Measurements from ENCODE around the gene NECAB3. TPM values are rescaled to one million over a fixed set of nuclear protein-coding genes. Genes with fewer than 3 reads are reported as not detected.

Gene NECAB3
- total RNA-seq, 2 experiments from 2014 or later, result 48.2 to 54.3 TPM

GRCh38 chr20:33629533-33629932 is 44.7 kb downstream of the NECAB3 start:
- H3K9me3 Mint-ChIP-seq, result no peaks in the 10 kb centered on the region
- no peak overlapping the region for H3K27ac Mint-ChIP-seq
- no peak for DNase-seq
- POLR2A ChIA-PET, result no interaction called here
- peaks cover 12% of the 10 kb centered on the region for H3K4me1 Mint-ChIP-seq
- H3K27me3 Mint-ChIP-seq, result no peaks in the 10 kb centered on the region
- no peak overlapping the region for H3K4me3 Mint-ChIP-seq
- CTCF ChIA-PET, result no interaction called here
- peaks cover 47% of the 10 kb centered on the region for H3K36me3 Mint-ChIP-seq (ENCODE audit: low read depth)

- Mint-ChIP-seq H3K27me3 (no peaks in the 10 kb centered on the region), H3K4me3 (no peak overlapping the region), H3K4me1 (peaks cover 13% of the 10 kb centered on the region), H3K36me3 (ENCODE audit: low read depth) (peaks cover 54% of the 10 kb centered on the region), H3K9me3 (no peaks in the 10 kb centered on the region), H3K27ac (no peak overlapping the region)
- POLR2A ChIA-PET, result no interaction called here
- CTCF ChIA-PET, result no interaction called here
- DNase-seq, result no peak
Observed at GRCh38 chr20:33627577-33628216, 46.5 kb downstream of the NECAB3 start.

DNA sequence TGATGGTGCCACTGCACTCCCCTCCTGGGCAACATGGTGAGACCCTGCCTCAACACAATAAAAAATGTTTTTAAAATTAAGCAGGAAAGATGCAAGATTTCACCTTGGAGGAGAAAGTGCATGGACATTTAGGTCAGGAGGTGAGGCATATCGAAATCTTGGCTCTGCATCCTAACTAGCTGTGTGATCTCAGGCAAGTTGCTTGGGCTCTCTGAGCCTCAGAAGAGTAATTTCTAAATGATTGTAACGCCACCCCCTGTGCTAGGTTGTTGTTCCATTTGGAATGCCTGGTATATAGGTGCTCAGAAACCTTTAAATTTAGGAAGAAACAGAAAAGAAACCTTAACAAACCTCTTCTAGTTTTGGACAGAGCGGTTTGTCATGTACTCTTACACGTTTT is 48.0 kb downstream of the NECAB3 start:
- Mint-ChIP-seq H3K9me3 (no peaks in the 10 kb centered on the region), H3K36me3 (ENCODE audit: low read depth) (peaks cover 58% of the 10 kb centered on the region), H3K27ac (peak overlapping the region; percentile 25), H3K27me3 (no peaks in the 10 kb centered on the region), H3K4me3 (no peak overlapping the region), H3K4me1 (peaks cover 13% of the 10 kb centered on the region)
- CTCF ChIA-PET, result interaction anchor here (1.4 kb wide), 1 partner anchor 10 kb away, joined by 5 read pairs; no protein-coding TSS in a partner anchor
- POLR2A ChIA-PET, result no interaction called here
- DNase-seq, result no peak

- Mint-ChIP-seq H3K4me3 (no peak overlapping the region), H3K36me3 (ENCODE audit: low read depth) (peaks cover 48% of the 10 kb centered on the region), H3K27me3 (no peaks in the 10 kb centered on the region), H3K9me3 (no peaks in the 10 kb centered on the region), H3K4me1 (peaks cover 13% of the 10 kb centered on the region), H3K27ac (peak overlapping the region; percentile 43)
- CTCF ChIA-PET, result no interaction called here
- POLR2A ChIA-PET, result no interaction called here
- DNase-seq, result no peak
Observed at GRCh38 chr20:33624399-33624798, 49.8 kb downstream of the NECAB3 start.

DNA sequence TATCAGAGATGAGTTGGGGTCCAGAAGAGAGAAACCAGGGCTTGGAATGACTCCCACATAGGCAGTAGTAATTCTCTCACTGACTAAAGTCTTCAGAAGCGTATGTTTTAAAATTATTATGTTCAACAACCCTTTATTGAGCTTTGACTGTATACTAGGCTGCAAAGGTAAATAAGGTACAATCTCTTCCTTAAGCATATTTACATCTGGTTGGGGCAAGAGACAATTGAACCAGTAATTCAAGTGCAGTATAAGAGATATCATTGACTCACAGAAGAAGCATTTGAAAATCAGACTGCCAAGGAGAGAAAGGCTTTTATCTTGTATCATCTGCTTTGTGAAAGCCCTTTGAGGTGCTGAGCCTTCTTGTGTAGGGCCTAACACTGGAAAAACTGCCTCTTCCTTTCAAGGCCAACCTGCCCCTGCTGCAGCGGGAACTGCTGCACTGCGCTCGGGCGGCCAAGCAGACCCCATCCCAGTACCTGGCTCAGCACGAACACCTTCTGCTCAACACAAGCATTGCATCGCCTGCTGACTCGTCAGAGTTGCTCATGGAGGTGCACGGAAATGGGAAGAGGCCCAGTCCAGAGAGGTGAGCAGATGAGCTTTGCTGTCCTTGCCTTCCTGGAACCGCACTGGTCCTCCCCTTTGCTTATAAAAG is 51.4 kb downstream of the NECAB3 start:
- Mint-ChIP-seq H3K27me3 (no peaks in the 10 kb centered on the region), H3K27ac (no peak overlapping the region), H3K4me3 (no peak overlapping the region), H3K36me3 (ENCODE audit: low read depth) (peaks cover 39% of the 10 kb centered on the region), H3K4me1 (peaks cover 13% of the 10 kb centered on the region), H3K9me3 (no peaks in the 10 kb centered on the region)
- DNase-seq, result no peak
- ChIA-PET CTCF (interaction anchor here (0.6 to 1.7 kb wide), 2 partner anchors 9 to 15 kb away, joined by 3 to 4 read pairs; no protein-coding TSS in a partner anchor), POLR2A (no interaction called here)

GRCh38 chr20:33621717-33622400 is 52.4 kb downstream of the NECAB3 start:
- no peak overlapping the region for H3K4me3 Mint-ChIP-seq

DNA sequence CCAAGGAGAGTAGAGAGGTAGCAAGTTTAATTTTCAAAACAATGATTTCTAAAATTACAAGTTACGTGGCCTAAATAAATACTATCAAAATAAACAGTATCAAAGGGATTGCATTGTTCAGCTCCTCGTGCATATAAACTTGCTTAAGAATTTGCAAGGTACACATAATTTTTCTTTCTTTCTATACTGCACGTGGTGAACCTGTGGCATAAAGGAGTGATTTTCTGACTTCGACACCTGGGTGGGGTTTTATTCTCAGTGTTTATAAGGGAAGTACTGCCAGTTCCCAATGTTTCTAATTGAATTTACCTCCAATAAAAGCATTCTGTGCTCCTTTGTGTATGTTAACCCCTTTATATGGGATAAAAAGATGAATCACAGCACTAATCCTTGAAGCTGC is 62.2 kb downstream of the NECAB3 start:
- H3K4me3 Mint-ChIP-seq, result no peak overlapping the region

More at GRCh38 chr20:33621717-33622400, 52.4 kb downstream of the NECAB3 start:
- Mint-ChIP-seq H3K27ac (no peak overlapping the region), H3K27me3 (no peaks in the 10 kb centered on the region), H3K4me1 (peaks cover 13% of the 10 kb centered on the region), H3K36me3 (ENCODE audit: low read depth) (peaks cover 39% of the 10 kb centered on the region), H3K9me3 (no peaks in the 10 kb centered on the region)
- ChIA-PET POLR2A (no interaction called here), CTCF (interaction anchor here (1.7 kb wide), 1 partner anchor 16 kb away, joined by 3 read pairs; no protein-coding TSS in a partner anchor)
- no peak for DNase-seq

DNA sequence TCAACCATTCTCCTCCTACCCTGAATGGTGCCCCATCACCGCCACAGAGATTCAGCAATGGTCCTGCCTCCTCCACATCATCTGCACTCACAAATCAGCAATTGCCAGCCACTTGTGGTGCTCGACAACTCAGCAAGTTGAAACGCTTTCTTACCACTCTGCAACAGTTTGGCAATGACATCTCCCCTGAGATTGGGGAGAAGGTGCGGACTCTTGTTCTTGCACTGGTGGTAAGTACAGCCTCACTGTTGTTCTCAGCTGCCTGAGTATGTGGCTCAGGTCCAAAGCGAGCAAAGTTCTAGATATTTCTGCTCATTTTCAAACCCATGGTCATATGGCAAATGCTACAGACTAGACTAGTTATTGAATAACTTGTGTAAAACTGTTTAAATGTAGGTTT is 63.1 kb downstream of the NECAB3 start:
- H3K27me3 Mint-ChIP-seq, result no peaks in the 10 kb centered on the region
- H3K9me3 Mint-ChIP-seq, result no peaks in the 10 kb centered on the region
- H3K36me3 Mint-ChIP-seq (ENCODE audit: low read depth), result peaks cover 39% of the 10 kb centered on the region
- H3K27ac Mint-ChIP-seq, result no peak overlapping the region
- no peak for DNase-seq
- ChIA-PET POLR2A (no interaction called here), CTCF (no interaction called here)
- H3K4me3 Mint-ChIP-seq, result no peak overlapping the region
- peaks cover 2% of the 10 kb centered on the region for H3K4me1 Mint-ChIP-seq

More for the DNA sequence above, 62.2 kb downstream of the NECAB3 start:
- Mint-ChIP-seq H3K27ac (no peak overlapping the region), H3K36me3 (ENCODE audit: low read depth) (peaks cover 37% of the 10 kb centered on the region), H3K4me1 (peaks cover 2% of the 10 kb centered on the region), H3K9me3 (no peaks in the 10 kb centered on the region), H3K27me3 (no peaks in the 10 kb centered on the region)
- DNase-seq, result no peak
- ChIA-PET POLR2A (no interaction called here), CTCF (interaction anchor here (1.6 kb wide), 1 partner anchor 14 kb away, joined by 3 read pairs; no protein-coding TSS in a partner anchor)

- no peak for DNase-seq
- H3K4me1 Mint-ChIP-seq, result peaks cover 2% of the 10 kb centered on the region
- no peak overlapping the region for H3K4me3 Mint-ChIP-seq
- peaks cover 34% of the 10 kb centered on the region for H3K36me3 Mint-ChIP-seq (ENCODE audit: low read depth)
- H3K27ac Mint-ChIP-seq, result no peak overlapping the region
- no peaks in the 10 kb centered on the region for H3K9me3 Mint-ChIP-seq
- H3K27me3 Mint-ChIP-seq, result no peaks in the 10 kb centered on the region
- ChIA-PET POLR2A (no interaction called here), CTCF (interaction anchor here (0.9 kb wide), 1 partner anchor 13 kb away, joined by 3 read pairs; no protein-coding TSS in a partner anchor)
Observed at GRCh38 chr20:33609504-33609903, 64.7 kb downstream of the NECAB3 start.

Other genes with a start within 250 kb of the NECAB3 start
- 1 to 10 TPM; 7.8 to 9.5 TPM for gene SNTA1, start 230.7 kb downstream of the NECAB3 start, total RNA-seq
- gene CBFA2T2, start 184.3 kb downstream of the NECAB3 start, total RNA-seq, result 10 to 100 TPM; 17.3 to 21.8 TPM
- gene C20orf144, start 12.1 kb downstream of the NECAB3 start, total RNA-seq, result under 1 TPM; 0.15 to 0.25 TPM
- 1 to 10 TPM; 2.4 to 4.1 TPM for gene ACTL10, start 7.5 kb downstream of the NECAB3 start, total RNA-seq
- gene E2F1, start 12.0 kb upstream of the NECAB3 start, total RNA-seq, result 10 to 100 TPM; 64.9 to 69.8 TPM
- gene PXMP4, start 45.9 kb upstream of the NECAB3 start, total RNA-seq, result 10 to 100 TPM; 19.1 to 21.8 TPM
- gene ZNF341, start 57.6 kb upstream of the NECAB3 start, total RNA-seq, result 1 to 10 TPM; 5.5 to 5.8 TPM
- 100 to 1,000 TPM; 105 to 108 TPM for gene CHMP4B, start 136.9 kb upstream of the NECAB3 start, total RNA-seq

All from activated CD4-positive, alpha-beta T cell treated with anti-CD3 and anti-CD28 coated beads, Interleukin-2, amount 10 ng/mL, durations not matched to agents 7 days and 5 days (primary cell).